Measurements from ENCODE around the gene SLC35F3.
"Not testable (repeated sequence)": the region's sequence is repeated elsewhere in the genome, so short reads cannot be mapped to it uniquely, and the experiment has no call there.

Gene SLC35F3

DNA sequence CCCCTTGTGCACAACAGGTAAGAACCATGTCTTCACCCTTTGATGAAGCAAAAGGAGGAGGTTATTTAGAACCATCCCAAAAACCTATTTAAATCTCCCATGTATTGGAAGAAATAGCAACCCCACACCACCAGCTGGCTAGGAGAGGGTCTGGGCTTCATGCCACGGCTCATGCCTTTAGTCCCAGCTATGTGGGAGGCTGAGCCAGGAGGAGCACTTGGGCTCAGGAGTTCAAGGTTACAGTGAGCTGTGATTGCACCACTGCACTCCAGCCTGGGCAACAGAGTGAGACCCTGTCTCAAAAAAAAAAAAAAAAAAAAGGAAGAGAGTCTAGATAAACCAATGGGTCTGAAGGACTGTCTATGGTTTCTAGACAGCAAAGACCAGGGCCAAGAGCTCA is 270.9 kb downstream of the SLC35F3 start:
- no peak for TF ChIP-seq CTCF (IDR thresholded peaks at IDR 0.05; ENCODE audit: extremely low read depth, insufficient read depth, missing control alignments)
- in situ Hi-C loops (cut with MboI; ENCODE audit: low pct_unique_long_range_greater_than_20kb, low sequenced_read_pairs, unreplicated experiment) = no loop called here
- no peak for DNase-seq (ENCODE audit: low spot score)

DNA sequence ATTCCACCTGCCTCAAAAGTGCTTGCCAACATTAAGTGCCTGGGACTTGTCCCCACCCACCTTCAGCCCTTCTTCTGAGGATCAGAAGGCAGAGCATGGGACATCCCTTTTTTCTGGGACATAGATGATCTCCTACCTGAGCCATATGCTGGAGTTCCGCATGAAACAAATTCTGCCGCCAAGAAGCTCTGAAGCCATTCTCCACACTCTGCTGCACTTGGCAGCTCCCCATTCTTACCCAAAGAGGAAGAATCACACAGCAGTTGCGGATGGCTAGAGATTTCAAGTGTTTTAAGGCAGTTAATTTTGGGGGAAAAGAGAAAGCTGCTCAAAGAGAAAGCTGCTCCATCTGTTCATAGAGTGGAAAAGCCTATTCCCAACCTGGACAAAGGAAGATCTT is 271.5 kb downstream of the SLC35F3 start:
- TF ChIP-seq CTCF (IDR thresholded peaks at IDR 0.05; ENCODE audit: extremely low read depth, insufficient read depth, missing control alignments) = no peak
- DNase-seq (ENCODE audit: low spot score) = no peak
- in situ Hi-C loops (cut with MboI; ENCODE audit: low pct_unique_long_range_greater_than_20kb, low sequenced_read_pairs, unreplicated experiment) = no loop called here

GRCh38 chr1:234176847-234177246 is 272.4 kb downstream of the SLC35F3 start:
- DNase-seq (ENCODE audit: low spot score); in situ Hi-C loops (cut with MboI; ENCODE audit: low pct_unique_long_range_greater_than_20kb, low sequenced_read_pairs, unreplicated experiment): not testable (repeated sequence)

GRCh38 chr1:234185438-234185837 is 281.0 kb downstream of the SLC35F3 start:
- TF ChIP-seq CTCF (IDR thresholded peaks at IDR 0.05; ENCODE audit: extremely low read depth, insufficient read depth, missing control alignments) = no peak
- DNase-seq (ENCODE audit: low spot score) = no peak
- in situ Hi-C loops (cut with MboI; ENCODE audit: low pct_unique_long_range_greater_than_20kb, low sequenced_read_pairs, unreplicated experiment) = no loop called here

DNA sequence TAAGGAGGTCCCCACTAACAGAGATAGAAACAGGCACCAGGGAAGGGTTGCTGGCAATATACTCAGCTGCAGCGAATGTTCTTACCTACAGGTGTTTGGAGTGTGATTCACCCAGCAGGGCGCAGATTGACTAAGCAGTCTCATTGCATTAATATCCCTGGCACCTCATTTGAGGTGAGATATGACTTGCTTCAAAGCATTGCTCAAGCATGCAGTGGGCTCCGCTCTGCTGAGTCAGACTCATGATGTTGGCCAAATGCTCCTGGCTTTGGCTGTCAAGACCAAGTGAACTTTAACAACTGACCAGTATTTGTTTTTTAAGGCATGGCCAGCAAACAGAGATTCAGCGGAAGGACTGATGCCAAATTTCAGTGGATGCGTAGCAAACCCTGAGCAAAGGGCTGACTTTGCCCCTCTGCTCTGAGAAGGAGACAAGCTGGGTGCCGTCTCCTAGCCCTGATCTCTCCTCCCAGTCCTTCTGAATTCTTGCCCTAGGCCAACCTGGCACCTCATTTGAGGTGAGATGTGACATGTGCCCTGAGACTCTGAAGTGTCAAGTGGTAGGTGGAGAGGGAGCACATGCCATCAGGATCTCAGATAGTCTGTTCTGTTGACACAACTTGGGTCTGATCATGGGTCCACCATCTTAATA is 281.7 kb downstream of the SLC35F3 start:
- TF ChIP-seq CTCF (IDR thresholded peaks at IDR 0.05; ENCODE audit: extremely low read depth, insufficient read depth, missing control alignments) = no peak
- in situ Hi-C loops (cut with MboI; ENCODE audit: low pct_unique_long_range_greater_than_20kb, low sequenced_read_pairs, unreplicated experiment) = no loop called here
- no peak for DNase-seq (ENCODE audit: low spot score)

GRCh38 chr1:234188454-234188792 is 283.9 kb downstream of the SLC35F3 start:
- DNase-seq (ENCODE audit: low spot score) = no peak
- in situ Hi-C loops (cut with MboI; ENCODE audit: low pct_unique_long_range_greater_than_20kb, low sequenced_read_pairs, unreplicated experiment) = no loop called here
- peak; percentile 33 for TF ChIP-seq CTCF (IDR thresholded peaks at IDR 0.05; ENCODE audit: extremely low read depth, insufficient read depth, missing control alignments)

GRCh38 chr1:234197839-234198238 is 293.4 kb downstream of the SLC35F3 start:
- TF ChIP-seq CTCF (IDR thresholded peaks at IDR 0.05; ENCODE audit: extremely low read depth, insufficient read depth, missing control alignments) = no peak
- in situ Hi-C loops (cut with MboI; ENCODE audit: low pct_unique_long_range_greater_than_20kb, low sequenced_read_pairs, unreplicated experiment) = no loop called here
- DNase-seq (ENCODE audit: low spot score) = no peak
